Measurements from ENCODE around the gene PRRX2. TPM values are rescaled to one million over a fixed set of nuclear protein-coding genes. Genes with fewer than 3 reads are reported as not detected.
A peak's percentile ranks its signal among the peaks of the same experiment; 100 is the strongest.

Gene PRRX2
- total RNA-seq, 2 donors from 2014 or later, result 1.7 TPM; not detected in 1

DNA sequence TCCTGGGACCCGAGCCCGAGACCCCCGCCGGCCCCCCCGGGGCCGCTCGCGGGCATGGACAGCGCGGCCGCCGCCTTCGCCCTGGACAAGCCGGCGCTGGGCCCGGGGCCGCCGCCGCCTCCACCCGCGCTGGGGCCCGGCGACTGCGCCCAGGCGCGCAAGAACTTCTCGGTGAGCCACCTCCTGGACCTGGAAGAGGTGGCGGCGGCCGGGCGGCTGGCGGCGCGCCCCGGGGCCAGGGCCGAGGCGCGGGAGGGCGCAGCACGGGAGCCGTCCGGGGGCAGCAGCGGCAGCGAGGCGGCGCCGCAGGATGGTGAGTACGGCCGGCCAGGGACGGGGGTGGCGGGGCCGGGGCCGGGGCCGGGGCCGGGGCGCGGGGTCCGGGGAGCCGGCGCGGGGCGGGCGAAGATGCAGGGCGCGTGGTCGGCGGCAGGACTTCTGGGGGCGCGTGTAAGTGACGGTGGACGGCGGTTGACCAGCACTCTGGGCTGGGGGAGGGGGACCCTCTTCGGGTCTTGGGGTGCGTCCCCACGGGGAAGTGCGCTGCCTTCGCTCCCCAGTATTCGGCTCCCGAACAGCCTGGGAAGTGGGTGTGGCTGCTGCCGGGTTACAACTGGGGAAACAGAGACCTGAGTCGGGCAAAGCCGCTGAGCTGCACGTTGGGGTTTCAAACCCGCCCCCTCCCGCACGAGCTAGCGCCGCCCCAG, 520 bp downstream of the PRRX2 start:
- Mint-ChIP-seq H3K27ac (no peak overlapping the region), H3K36me3 (no peaks in the 10 kb centered on the region), H3K9me3 (no peaks in the 10 kb centered on the region)
- ATAC-seq, result peak; percentile 37 to 43
- no peak for DNase-seq (ENCODE audit: low spot score in 2 of 2)

GRCh38 chr9:129666575-129666974, 1.1 kb downstream of the PRRX2 start:
- no peaks in the 10 kb centered on the region for H3K36me3 Mint-ChIP-seq
- DNase-seq (ENCODE audit: low spot score in 2 of 2) (no peak), ATAC-seq (no peak)
- H3K9me3 Mint-ChIP-seq, result no peaks in the 10 kb centered on the region
- no peak overlapping the region for H3K27ac Mint-ChIP-seq

GRCh38 chr9:129667378-129667777, 1.9 kb downstream of the PRRX2 start:
- Mint-ChIP-seq H3K9me3 (no peaks in the 10 kb centered on the region), H3K36me3 (no peaks in the 10 kb centered on the region), H3K27ac (no peak overlapping the region)
- ATAC-seq (no peak), DNase-seq (ENCODE audit: low spot score in 2 of 2) (no peak)

GRCh38 chr9:129667850-129668249, 2.4 kb downstream of the PRRX2 start:
- Mint-ChIP-seq H3K9me3 (no peaks in the 10 kb centered on the region), H3K36me3 (no peaks in the 10 kb centered on the region), H3K27ac (no peak overlapping the region)
- DNase-seq (ENCODE audit: low spot score in 2 of 2) (no peak), ATAC-seq (no peak)

GRCh38 chr9:129669141-129669718, 3.8 kb downstream of the PRRX2 start:
- Mint-ChIP-seq H3K9me3 (no peaks in the 10 kb centered on the region), H3K27ac (no peak overlapping the region), H3K36me3 (no peaks in the 10 kb centered on the region)
- DNase-seq (ENCODE audit: low spot score in 2 of 2) (no peak), ATAC-seq (no peak)

- ATAC-seq, result no peak
- no peak overlapping the region for H3K27ac Mint-ChIP-seq
Measured at GRCh38 chr9:129669946-129670345, 4.5 kb downstream of the PRRX2 start.

GRCh38 chr9:129671065-129671464, 5.6 kb downstream of the PRRX2 start:
- ATAC-seq (no peak), DNase-seq (ENCODE audit: low spot score in 2 of 2) (no peak)
- no peaks in the 10 kb centered on the region for H3K36me3 Mint-ChIP-seq
- no peak overlapping the region for H3K27ac Mint-ChIP-seq
- no peaks in the 10 kb centered on the region for H3K9me3 Mint-ChIP-seq

More at GRCh38 chr9:129669946-129670345, 4.5 kb downstream of the PRRX2 start:
- Mint-ChIP-seq H3K36me3 (no peaks in the 10 kb centered on the region), H3K9me3 (no peaks in the 10 kb centered on the region)
- no peak for DNase-seq (ENCODE audit: low spot score in 2 of 2)

DNA sequence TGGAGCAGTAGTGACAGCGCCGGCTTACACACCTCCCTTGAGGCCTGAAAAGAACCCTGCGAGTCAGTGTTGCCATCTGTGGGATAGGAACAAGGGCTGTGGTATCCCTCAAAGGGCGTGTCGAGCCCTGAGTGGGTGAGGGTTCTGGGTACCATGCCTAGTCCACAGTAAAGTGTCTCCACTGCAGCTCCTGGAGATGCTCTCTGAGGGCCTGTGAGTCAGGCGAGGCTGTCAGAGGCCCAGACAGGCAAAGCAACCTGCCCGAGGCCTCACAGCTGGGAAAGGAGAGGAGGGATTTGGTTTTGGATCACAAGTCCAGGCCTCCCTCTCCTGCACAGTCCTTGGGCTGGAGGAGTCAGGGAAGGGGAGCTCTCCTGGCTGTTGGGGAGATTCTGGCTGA, 6.1 kb downstream of the PRRX2 start:
- Mint-ChIP-seq H3K9me3 (no peaks in the 10 kb centered on the region), H3K36me3 (no peaks in the 10 kb centered on the region), H3K27ac (no peak overlapping the region)
- no peak for DNase-seq (ENCODE audit: low spot score in 2 of 2)
- peak; percentile 59 to 76 for ATAC-seq

- H3K36me3 Mint-ChIP-seq, result no peaks in the 10 kb centered on the region
- no peaks in the 10 kb centered on the region for H3K9me3 Mint-ChIP-seq
- no peak for DNase-seq (ENCODE audit: low spot score in 2 of 2)
- H3K27ac Mint-ChIP-seq, result no peak overlapping the region
- no peak for ATAC-seq
Measured at GRCh38 chr9:129672702-129673101, 7.3 kb downstream of the PRRX2 start.

DNA sequence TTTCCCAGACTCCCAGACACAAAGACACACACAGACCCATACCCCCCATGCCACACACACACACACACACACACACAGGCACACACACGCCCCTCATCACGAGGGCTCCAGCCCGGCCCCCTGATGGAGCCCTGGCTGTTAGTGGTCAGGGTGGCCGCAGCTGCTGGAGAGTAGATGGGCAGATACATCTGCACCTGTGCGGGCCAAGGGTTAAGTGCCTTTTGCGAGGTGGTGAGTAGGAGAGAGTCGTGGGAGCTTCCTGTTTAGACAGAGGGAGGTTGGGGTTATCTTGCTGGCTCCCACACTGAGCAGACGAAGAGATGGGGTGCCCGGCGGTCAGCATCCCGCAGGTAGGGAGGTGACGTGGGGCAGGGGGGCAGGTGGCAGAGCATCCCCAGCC, 8.2 kb downstream of the PRRX2 start:
- H3K27ac Mint-ChIP-seq, result no peak overlapping the region
- ATAC-seq (no peak), DNase-seq (ENCODE audit: low spot score in 2 of 2) (no peak)
- H3K36me3 Mint-ChIP-seq, result no peaks in the 10 kb centered on the region
- H3K9me3 Mint-ChIP-seq, result no peaks in the 10 kb centered on the region

GRCh38 chr9:129674229-129674628, 8.8 kb downstream of the PRRX2 start:
- DNase-seq (ENCODE audit: low spot score in 2 of 2) (no peak), ATAC-seq (no peak)
- no peaks in the 10 kb centered on the region for H3K9me3 Mint-ChIP-seq
- H3K36me3 Mint-ChIP-seq, result no peaks in the 10 kb centered on the region
- H3K27ac Mint-ChIP-seq, result no peak overlapping the region

GRCh38 chr9:129675620-129676019, 10.2 kb downstream of the PRRX2 start:
- Mint-ChIP-seq H3K36me3 (no peaks in the 10 kb centered on the region), H3K27ac (no peak overlapping the region), H3K9me3 (no peaks in the 10 kb centered on the region)
- DNase-seq (ENCODE audit: low spot score in 2 of 2), result no peak
- no peak for ATAC-seq

GRCh38 chr9:129676287-129676686, 10.8 kb downstream of the PRRX2 start:
- Mint-ChIP-seq H3K36me3 (no peaks in the 10 kb centered on the region), H3K9me3 (no peaks in the 10 kb centered on the region), H3K27ac (no peak overlapping the region)
- no peak for ATAC-seq
- DNase-seq (ENCODE audit: low spot score in 2 of 2), result no peak

- ATAC-seq (no peak), DNase-seq (ENCODE audit: low spot score in 2 of 2) (no peak)
- Mint-ChIP-seq H3K36me3 (no peaks in the 10 kb centered on the region), H3K27ac (no peak overlapping the region), H3K9me3 (no peaks in the 10 kb centered on the region)
Measured at GRCh38 chr9:129676975-129677374, 11.5 kb downstream of the PRRX2 start.

GRCh38 chr9:129677456-129677855, 12.0 kb downstream of the PRRX2 start:
- no peak for ATAC-seq
- Mint-ChIP-seq H3K27ac (no peak overlapping the region), H3K9me3 (no peaks in the 10 kb centered on the region), H3K36me3 (no peaks in the 10 kb centered on the region)
- no peak for DNase-seq (ENCODE audit: low spot score in 2 of 2)

DNA sequence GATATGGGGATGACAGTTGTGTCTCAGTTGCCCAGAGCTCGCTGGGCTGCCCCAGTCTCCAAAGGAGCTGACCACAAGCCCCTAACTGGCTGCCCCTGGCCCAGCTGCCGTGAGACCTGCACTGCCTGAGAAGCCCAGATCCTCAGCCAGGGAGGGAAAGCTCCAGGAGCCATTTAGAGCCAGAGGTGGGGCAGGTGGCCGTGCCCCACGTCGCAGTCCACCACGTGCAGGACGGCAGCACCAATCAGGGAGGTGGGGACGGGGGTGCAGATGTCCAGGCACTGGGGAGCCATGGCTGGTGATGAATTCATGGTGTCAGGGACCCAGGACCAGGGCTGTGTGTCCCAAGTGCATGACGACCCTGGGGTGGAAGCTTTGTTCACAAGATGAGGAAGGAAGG, 13.4 kb downstream of the PRRX2 start:
- ATAC-seq, result no peak
- Mint-ChIP-seq H3K27ac (no peak overlapping the region), H3K36me3 (no peaks in the 10 kb centered on the region), H3K9me3 (no peaks in the 10 kb centered on the region)
- no peak for DNase-seq (ENCODE audit: low spot score in 2 of 2)

- H3K9me3 Mint-ChIP-seq, result no peaks in the 10 kb centered on the region
- no peaks in the 10 kb centered on the region for H3K36me3 Mint-ChIP-seq
- DNase-seq (ENCODE audit: low spot score in 2 of 2) (no peak), ATAC-seq (no peak)
- no peak overlapping the region for H3K27ac Mint-ChIP-seq
Measured at GRCh38 chr9:129679537-129679936, 14.1 kb downstream of the PRRX2 start.

DNA sequence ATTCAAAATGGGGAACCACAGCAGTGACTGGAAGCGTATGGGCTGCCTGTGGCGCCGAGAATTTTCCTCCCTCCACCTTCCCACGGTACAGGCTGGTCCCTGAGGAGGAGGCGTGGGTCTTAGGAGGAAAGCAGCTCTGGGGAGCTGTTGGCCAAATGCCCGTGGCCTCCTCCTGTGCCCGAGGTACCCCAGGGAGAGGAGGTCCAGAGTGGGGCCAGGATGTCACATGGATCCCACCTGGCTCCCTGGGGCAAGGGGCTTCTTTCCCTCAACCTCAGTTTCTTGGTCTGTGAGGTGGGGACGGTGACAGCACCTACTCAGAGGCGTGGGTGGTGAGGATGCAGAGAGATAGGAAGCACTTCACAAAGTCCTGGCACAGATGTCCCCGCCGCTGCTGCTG, 16.5 kb downstream of the PRRX2 start:
- DNase-seq (ENCODE audit: low spot score in 2 of 2), result no peak
- H3K9me3 Mint-ChIP-seq, result no peaks in the 10 kb centered on the region
- no peak for ATAC-seq
- no peak overlapping the region for H3K27ac Mint-ChIP-seq
- H3K36me3 Mint-ChIP-seq, result no peaks in the 10 kb centered on the region

Data from activated naive CD4-positive, alpha-beta T cell treated with anti-CD3 and anti-CD28 coated beads, Interleukin-2, amount 50 U/mL, for 72 hours (primary cell).